ENCODE data around the gene B4GALT3. TPM values are rescaled to one million over a fixed set of nuclear protein-coding genes. Genes with fewer than 3 reads are reported as not detected.

B4GALT3 gene
- total RNA-seq, 1 donor from 2014 or later = 23.2 TPM

DNA sequence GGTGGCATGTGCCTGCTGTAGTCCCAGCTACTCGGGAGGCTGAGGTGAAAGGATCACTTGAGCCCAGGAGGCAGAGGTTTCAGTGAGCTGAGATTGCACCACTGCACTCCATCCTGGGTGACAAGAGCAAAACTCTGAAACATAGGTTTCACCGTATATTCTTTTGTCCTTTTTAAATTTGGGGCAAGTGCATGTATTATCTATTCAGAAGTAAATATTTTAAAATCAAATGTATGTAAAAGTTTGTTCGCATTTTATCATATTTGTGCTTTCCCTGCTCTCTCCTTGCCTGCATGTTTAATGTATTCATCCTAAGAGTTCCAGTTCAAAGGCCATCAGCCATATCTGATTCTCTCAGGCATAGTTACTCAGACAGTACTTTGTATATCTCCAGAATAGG is 31.5 kb downstream of the B4GALT3 start:
- Histone ChIP-seq H3K27ac (replicated peaks) (no peak overlapping the region), H3K4me3 (no peak overlapping the region), H3K27me3 (ENCODE audit: low read depth) (no peaks in the 10 kb centered on the region), H3K9me3 (replicated peaks) (no peaks in the 10 kb centered on the region), H3K36me3 (no peaks in the 10 kb centered on the region), H3K4me1 (no peaks in the 10 kb centered on the region)
- no peak for TF ChIP-seq CTCF (IDR thresholded peaks at IDR 0.05; ENCODE audit: borderline replicate concordance)
- no peak for DNase-seq
- intact Hi-C loops (cut with micrococcal nuclease) = no loop called here

- Histone ChIP-seq H3K4me3 (no peak overlapping the region), H3K27ac (replicated peaks) (no peak overlapping the region), H3K36me3 (no peaks in the 10 kb centered on the region), H3K27me3 (ENCODE audit: low read depth) (no peaks in the 10 kb centered on the region), H3K9me3 (replicated peaks) (no peaks in the 10 kb centered on the region), H3K4me1 (peaks cover 18% of the 10 kb centered on the region)
- no peak for DNase-seq
- intact Hi-C loops (cut with micrococcal nuclease) = no loop called here
- no peak for TF ChIP-seq CTCF (IDR thresholded peaks at IDR 0.05; ENCODE audit: borderline replicate concordance)
These were observed 36.4 kb downstream of the B4GALT3 start for GRCh38 chr1:161140755-161141400.

DNA sequence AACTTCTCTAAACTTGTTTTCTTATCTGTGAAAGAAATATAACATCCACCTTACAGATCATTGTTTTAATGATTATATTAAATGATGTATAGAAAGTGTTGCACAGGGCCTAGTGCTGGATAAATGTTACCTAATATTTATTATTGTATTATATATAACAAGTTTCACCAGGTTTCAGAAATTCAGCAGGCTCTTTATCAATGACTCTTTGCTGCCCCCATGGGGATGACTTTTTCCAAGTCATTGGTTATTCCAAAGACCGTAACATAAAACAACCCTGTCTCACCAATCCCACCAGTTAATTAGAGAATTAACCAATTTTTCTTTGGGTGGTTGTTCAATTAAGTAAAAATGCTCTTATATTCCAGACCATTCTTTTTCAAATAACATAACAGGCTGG is 37.5 kb downstream of the B4GALT3 start:
- DNase-seq = no peak
- TF ChIP-seq CTCF (IDR thresholded peaks at IDR 0.05; ENCODE audit: borderline replicate concordance) = peak; percentile 59
- H3K27ac ChIP-seq (replicated peaks) = no peak overlapping the region
- H3K27me3 ChIP-seq (ENCODE audit: low read depth) = no peaks in the 10 kb centered on the region
- intact Hi-C loops (cut with micrococcal nuclease) = no loop called here
- H3K36me3 ChIP-seq = no peaks in the 10 kb centered on the region
- H3K4me3 ChIP-seq = no peak overlapping the region
- H3K9me3 ChIP-seq (replicated peaks) = no peaks in the 10 kb centered on the region
- H3K4me1 ChIP-seq = peaks cover 20% of the 10 kb centered on the region

GRCh38 chr1:161138431-161138830 is 38.9 kb downstream of the B4GALT3 start:
- no peak for DNase-seq
- Histone ChIP-seq H3K27me3 (ENCODE audit: low read depth) (no peaks in the 10 kb centered on the region), H3K4me3 (no peak overlapping the region), H3K36me3 (no peaks in the 10 kb centered on the region), H3K9me3 (replicated peaks) (no peaks in the 10 kb centered on the region), H3K4me1 (peaks cover 33% of the 10 kb centered on the region), H3K27ac (replicated peaks) (peak overlapping the region; percentile 23)
- intact Hi-C loops (cut with micrococcal nuclease) = no loop called here
- no peak for TF ChIP-seq CTCF (IDR thresholded peaks at IDR 0.05; ENCODE audit: borderline replicate concordance)

DNA sequence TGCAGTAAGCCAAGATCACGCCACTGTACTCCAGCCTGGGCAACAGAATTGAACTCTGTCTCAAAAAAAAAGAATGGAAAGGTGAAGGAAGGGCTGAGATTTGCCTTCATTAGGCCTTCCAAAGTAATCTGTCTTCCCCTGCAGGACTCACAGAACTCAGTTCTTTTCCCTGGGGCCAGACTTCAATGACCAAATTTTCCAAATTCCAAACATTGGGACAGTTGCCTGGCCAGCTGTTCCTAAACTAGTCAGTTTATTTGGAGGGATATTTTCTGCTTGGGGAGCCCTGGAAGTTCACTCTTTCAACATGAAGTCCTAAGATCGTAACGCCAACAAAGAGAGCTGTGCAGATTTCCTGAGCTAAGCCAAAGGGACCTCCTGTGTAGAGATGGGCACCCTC is 39.4 kb downstream of the B4GALT3 start:
- Histone ChIP-seq H3K27ac (replicated peaks) (peak overlapping the region; percentile 45), H3K36me3 (no peaks in the 10 kb centered on the region), H3K4me3 (no peak overlapping the region), H3K9me3 (replicated peaks) (no peaks in the 10 kb centered on the region), H3K27me3 (ENCODE audit: low read depth) (no peaks in the 10 kb centered on the region), H3K4me1 (peaks cover 38% of the 10 kb centered on the region)
- TF ChIP-seq CTCF (IDR thresholded peaks at IDR 0.05; ENCODE audit: borderline replicate concordance) = no peak
- no peak for DNase-seq
- intact Hi-C loops (cut with micrococcal nuclease) = no loop called here
